Measurements from ENCODE around the gene ARID3B.
"Not testable (repeated sequence)": the region's sequence is repeated elsewhere in the genome, so short reads cannot be mapped to it uniquely, and the experiment has no call there.

ARID3B gene, protein sequence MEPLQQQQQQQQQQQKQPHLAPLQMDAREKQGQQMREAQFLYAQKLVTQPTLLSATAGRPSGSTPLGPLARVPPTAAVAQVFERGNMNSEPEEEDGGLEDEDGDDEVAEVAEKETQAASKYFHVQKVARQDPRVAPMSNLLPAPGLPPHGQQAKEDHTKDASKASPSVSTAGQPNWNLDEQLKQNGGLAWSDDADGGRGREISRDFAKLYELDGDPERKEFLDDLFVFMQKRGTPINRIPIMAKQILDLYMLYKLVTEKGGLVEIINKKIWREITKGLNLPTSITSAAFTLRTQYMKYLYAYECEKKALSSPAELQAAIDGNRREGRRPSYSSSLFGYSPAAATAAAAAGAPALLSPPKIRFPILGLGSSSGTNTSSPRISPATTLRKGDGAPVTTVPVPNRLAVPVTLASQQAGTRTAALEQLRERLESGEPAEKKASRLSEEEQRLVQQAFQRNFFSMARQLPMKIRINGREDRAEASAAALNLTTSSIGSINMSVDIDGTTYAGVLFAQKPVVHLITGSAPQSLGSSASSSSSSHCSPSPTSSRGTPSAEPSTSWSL

DNA sequence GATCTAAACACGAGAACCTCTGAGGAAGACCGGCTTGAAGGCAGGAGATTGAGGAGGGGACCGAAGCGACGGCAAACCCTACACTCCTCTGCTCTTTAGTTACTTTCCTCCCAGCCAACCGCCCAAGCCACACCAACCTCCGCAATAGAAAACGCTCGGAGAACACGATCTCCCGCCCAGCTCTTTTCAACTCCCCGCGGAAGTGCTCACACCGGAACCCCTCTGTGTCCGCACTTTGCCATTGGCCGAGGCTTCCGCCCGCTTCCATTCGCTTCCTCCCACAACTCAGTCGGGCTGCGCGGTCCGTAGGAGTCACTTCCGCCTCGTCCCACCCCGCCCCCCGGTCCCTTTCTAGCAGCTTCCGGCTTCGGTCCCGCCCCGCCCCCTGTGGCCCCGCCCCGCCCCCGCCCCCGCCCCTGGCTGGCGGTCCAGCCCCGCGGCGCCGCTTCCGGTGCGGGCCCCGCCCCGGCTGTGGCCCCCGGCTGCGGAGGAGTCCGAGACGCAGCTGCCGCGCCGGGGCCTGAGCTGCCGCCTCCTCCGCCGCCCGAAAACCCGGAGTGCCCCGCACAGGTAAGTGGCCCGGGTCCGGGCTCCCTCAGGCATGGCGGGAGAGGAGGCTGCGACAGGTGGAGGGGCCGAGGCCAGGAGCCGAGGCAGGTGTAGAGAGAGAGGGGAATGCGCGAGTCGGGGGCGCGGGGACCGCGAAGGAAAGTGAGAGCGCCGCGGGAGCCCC lies at the start of gene ARID3B:
TSS of gene ARID3B (plus strand) at position 460 of the 733 bp plus-strand sequence. CDS start 2,717 bp downstream, outside the sequence.
- DNase-seq = peak; percentile 97

DNA sequence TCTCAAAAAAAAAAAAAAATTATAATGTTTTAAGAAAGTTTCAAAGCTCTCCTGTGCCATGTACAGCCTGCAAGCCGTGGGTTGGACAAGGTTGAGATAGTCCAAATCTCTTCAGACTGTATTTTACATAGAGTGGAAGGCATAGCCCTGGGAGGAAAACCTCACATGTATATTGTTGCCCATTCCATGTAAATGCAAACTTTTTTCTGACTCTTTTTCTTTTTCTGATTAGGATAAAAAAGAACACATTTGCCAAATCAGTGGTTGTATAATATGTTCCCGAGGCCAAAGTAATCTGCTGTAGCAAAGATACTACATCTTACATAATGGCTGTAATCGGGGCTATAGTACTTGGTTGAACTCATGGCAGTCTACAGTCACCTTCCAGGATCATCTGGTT lies 44.4 kb upstream of the ARID3B start:
- DNase-seq = no peak

DNA sequence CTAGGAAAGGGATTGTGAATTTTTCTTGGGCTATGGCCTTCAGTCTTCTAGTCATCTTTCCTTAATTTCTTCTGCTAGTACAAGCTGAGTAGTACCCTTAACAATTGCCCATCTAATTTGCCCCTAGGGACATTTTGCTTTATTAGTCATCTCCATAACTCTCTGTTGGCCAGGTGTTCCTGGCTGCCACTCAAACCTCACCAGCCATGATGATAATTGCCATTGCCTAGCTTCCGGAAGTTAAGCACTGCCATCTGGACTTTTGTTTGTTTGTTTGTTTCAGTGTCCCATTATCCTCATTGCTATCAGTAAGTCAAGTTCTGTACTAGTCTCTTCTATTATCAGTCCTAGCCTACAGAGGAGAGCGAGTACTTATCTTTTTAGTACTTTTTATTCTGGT lies 43.4 kb upstream of the ARID3B start:
- DNase-seq = peak; percentile 92

DNA sequence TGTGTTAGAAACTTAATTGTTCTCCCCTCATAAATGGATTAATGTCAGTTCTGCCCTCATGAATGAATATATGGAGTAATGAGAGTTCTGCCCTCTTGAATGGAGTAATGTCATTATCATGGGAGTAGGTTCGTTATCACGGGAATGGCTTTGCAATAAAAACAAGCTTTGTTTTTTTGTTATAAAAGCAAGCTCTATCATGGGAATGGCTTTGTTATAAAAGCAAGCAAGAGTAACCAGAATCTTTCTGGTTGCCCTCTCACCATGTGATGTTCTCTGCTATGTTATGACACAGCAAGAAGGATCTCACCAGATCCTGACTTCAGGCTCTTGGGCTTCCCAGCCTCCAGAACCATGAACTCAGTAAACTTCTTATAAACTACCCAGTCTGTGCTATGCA lies 41.7 kb upstream of the ARID3B start:
- DNase-seq = no peak

DNA sequence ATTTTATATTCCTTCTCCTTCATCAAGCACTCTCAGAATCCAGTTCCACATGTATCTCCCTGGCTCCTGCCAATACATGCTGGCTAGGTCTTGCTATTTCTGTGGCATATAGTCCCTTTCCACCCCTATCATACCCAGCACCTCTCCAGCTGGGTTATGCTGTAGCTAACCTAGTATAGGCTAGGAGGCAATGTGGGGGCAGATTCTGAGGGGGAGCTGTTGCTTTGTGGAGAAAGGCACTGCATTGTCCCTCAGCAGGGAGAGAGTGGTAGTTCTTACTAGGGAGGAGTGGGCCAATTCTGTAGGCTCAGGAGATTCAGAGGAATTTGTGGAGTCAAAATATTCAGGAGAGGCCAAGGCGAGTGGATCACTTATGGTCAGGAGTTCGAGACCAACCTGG lies 40.6 kb upstream of the ARID3B start:
- no peak for DNase-seq

DNA sequence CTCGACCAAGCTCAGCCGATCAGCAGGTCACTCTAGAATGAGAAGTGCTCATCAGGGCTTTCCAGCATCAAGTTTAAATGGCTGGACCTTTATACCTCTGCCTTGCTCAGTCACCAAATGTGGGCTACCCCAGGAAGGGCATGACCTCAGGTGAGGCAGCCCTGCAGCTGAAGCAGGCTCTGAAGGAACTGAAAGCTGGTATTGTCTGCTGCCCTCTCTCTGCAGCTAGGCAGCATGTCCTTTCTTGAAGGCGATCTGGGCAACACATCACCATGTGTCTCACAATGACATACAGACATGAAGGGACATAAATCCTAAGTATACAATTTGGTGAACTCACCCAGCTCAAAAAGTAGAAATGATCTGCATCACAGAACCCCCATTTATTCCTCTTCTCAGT lies 38.7 kb upstream of the ARID3B start:
- no peak for DNase-seq

DNA sequence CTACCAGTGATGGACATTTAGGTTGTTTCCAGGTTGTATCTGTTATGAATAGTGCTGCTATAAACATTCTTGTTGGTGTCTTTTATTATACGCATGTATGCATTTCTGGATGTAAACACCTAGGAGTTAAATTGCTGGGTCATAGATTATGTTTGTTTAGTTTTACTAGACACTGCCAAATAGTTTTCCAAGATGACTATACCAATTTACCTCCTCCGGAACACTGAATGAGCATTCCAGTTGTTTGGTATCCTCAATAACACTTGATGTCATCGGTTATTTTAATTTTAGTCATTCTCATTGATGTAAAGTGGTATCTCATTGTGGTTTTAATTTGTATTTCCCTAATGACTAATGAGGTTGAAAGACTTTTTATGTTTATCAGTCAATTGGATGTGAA lies 36.6 kb upstream of the ARID3B start:
- no peak for DNase-seq

DNA sequence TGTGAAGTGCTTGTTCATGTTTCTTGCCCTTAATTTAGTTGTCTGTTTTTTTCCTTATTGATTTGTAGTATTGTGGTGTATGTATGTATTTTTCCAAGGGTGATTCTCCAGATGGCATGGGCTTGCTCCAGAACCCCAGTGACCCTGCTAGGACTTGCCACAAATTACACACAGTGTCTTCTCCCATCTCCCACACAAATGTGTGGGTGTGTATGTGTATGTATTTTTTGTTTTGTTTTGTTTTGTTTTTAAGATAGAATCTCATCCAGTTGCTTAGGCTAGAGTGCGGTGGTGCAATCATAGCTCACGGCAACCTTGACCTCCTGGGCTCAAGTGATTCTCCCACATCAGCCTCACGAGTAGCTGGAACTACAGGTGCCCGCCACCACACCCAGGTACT lies 36.2 kb upstream of the ARID3B start:
- DNase-seq = no peak

DNA sequence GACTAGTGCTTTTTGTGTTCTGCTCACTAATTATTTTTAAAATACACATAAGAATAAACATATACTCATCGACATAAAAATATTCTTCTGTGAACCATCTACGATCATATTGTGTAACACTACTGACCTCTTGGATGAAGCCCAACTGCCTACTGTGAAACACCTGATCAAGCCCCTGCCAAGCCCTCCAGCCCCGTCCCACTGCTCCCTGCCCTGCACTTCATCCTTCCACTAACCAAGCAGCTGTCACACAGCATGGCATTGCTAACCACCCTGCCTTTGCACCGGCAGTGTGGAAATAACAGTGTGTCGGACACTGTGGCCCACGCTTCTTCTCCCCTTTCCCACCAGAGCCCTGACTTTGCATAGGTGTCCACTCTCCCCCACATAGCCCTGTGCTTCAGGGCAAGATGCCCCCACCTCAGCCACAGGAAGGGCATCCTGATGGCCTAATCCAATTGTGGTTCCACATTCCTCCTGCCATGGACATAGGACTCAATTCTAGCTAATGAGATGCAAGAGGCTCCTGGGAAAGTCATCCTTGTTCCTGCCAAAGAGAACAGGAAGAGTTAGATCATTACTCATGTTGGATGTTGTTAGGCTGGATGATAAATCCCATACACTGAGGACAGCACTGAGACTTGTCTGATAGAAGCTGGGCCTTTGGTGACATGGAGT lies 35.0 kb upstream of the ARID3B start:
- no peak for DNase-seq

DNA sequence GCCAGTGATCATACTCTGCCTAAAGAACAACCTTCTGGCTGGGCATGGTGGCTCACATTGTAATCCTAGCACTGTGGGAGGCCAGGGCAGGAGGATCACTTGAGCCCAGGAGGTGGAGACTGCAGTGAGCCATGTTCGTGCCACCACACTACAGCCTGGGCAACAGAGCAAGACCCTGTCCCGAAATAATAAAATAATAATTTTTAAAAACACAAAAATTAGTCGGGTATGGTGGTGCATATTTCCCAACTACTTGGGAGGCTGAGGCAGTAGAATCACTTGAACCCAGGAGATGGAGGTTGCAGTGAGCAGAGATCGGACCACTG lies 34.5 kb upstream of the ARID3B start:
- DNase-seq = no peak

DNA sequence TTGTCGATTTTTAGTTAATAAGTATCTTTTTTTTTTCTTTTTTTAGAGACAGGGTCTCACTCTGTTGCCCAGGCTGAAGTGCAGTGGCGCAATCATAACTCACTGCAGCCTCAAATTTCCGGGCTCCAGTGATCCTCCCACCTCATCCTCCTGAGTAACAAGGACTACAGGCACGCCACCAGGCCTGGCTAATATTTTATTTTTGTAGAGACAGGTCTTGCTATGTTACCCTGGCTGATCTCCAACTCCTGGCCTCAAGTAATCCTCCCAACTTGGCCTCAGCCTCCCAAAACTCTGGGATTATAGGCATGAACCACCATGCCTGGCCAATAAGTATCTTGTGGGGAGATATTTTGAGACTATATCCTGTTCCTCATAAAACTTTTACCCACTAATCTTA lies 29.4 kb upstream of the ARID3B start:
- DNase-seq = no peak

DNA sequence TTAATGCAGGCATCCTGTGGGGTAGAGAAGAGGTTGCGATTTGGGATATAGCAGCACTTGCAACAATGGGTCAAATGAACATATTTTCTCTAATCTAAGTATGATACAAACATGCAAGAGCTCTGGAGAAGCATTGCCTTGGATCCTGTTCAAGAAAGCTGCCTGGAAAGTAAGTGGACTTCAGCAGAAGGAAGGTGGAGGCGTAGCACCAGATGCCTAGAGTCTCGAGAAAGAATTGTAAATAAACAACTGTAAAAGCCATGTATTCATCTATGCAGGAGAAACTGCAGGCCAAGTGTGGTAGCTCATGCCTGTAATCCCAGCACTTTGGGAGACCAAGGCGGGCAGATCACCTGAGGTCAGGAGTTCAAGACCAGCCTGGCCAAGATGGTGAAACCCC lies 27.0 kb upstream of the ARID3B start:
- not testable (repeated sequence) for DNase-seq

DNA sequence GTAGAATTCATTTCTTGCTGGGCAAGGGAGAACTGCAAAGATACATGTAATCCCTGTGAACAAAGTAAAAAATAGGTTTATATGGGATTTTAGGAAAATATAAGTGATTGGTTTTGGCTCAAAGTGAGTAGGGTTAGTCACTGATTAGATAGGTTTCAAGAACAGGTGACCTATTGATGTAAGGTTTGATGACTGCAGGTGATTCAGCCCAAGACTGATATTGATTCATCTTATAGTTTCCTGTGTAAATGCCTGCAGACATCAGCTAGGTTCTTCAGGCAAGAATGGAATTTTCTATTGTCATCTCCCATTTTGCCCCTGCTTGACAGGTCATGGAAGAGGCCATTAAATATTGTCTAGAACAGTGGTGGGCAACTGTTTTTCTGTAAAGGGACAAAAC lies 23.9 kb upstream of the ARID3B start:
- DNase-seq = no peak

DNA sequence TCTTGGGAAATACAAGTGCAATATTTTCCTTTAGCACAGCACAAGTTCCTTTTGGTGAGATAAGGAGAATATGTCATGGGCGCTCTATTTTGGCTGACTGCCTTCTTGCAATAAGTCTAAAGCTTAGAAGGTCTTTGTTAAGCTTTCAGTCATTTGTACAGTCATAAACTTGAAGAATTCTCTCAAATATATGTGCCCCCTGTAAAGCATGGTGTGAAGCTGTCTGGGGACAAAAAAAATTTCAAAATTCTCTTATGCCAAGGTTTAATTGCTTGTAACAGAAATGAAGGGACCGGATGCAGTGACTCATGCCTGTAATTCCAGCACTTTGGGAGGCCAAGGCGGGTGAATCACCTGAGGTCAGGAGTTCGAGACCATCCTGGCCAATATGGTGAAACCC lies 21.7 kb upstream of the ARID3B start:
- DNase-seq = no peak

DNA sequence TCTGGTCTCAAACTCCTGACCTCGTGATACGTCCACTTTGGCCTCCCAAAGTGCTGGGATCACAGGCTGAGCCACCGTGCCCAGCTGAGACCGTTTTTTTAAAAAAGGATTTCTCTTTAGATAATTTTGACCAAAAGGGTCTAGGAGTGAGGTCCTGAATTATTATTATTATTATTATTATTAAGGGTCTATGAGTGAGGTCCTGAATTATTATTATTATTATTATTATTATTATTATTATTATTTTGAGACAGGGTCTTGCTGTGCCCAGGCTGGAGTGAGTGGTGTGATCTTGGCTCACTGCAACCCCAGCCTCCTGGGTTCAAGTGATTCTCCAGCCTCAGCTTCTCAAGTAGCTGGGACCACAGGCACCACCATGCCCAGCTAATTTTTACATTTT lies 20.6 kb upstream of the ARID3B start:
- DNase-seq = no peak

DNA sequence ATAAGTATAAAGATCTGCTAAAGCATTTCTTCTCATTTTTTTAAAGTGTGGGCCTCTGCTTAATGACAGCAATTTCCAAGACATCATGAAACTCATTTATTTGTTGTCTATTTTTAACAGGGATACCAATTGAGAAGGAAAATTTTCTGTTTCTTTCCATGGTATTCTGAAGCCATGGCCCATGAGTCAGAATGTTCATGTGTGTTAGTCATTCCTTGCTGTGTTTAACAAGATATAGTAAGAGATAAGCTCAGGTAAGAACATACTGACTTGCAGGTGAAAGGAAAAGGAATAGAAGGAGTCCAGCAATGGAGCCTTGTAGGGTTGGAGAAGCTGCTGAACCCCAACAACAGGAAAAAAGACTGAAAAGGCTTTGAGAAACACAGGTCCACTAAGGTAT lies 17.0 kb upstream of the ARID3B start:
- no peak for DNase-seq

DNA sequence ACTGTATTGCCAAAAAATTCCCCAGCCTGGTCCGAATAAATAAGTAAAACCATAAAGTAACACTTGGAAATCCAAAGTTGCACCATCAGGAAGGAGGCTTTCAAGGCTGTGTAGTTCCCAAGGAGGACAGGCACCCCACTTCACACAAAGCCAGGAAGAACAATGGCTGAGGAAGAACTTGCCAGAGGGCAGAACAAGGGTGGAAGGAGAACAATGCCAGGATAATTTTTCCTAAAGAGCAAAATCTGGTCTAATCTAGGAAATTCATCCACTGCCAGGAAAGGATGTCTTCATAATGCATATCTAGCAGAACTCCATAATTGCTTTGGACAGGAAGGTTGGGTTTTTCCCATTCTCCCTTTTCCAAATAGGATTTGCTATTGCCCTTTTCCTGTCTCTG lies 15.7 kb upstream of the ARID3B start:
- no peak for DNase-seq

DNA sequence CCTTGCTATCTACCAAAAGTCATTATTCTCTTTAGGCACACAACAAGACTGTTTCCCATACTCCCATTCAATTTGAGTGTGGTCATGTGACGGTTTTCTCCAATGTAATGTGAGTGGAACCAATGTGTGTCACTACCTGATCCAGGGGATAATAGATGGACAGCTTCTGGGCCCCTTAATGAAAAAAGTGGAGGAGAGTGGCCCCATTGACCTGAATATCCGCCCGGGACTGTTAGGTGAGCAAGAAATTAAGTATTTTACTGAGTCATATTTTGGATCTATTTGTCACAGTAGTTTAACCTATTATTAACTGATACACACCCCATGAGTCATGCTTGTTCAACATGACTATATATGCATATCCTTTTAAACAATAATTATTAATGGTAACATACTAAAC lies 15.1 kb upstream of the ARID3B start:
- no peak for DNase-seq

DNA sequence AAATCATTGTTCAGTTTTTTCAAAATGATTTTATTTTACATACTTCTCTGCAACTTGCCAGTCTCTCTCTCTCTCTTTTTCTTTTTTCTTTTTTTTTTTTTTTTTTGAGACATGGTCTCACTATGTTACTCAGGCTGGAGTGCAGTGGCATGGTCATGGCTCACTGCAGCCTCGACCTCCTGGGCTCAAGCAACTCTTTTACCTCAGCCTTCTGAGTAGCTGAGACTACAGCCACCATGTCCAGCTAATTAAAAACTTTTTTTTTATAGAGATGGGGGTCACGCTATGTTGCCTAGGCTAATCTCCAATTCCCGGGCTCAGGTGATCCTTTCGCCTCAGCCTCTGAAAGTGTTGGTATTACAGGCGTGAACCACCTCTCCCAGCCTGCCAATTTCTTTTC lies 12.1 kb upstream of the ARID3B start:
- no peak for DNase-seq

DNA sequence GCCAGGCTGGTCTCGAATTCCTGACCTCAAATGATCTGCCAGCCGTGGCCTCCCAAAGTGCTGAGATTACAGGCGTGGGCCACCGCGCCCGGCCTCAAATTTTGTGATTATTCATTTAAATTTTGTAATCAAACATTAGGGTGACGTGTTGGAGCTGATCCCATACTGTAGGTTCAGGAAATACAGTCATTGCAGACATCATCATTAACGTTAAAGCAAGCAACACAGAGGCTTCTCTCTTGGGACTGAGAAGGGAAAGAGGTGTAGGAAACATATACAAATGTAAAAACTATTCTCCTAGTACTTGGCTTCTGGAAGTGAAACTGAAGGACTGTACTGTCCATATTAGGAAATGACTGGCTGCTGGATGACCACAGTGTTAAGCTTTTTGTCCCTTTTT lies 11.1 kb upstream of the ARID3B start:
- DNase-seq = no peak

DNA sequence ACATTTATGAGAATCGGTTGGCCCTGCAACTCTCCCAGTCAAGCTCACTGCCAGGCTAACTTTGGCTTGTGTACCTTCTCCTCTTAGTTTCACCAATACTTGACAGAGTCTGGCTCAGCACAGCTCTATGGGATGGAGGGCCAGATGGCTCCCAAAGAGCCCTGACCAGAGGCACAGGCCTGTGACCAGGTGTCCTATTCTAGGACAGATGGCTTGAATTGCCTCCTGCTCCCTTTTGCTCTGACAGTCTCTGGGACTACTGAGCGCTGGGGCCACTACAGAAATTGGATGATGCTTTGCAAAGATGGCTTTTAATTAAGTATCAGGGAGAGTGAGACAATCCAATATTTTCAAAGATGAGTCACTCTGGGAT lies 10.3 kb upstream of the ARID3B start:
- DNase-seq = no peak

DNA sequence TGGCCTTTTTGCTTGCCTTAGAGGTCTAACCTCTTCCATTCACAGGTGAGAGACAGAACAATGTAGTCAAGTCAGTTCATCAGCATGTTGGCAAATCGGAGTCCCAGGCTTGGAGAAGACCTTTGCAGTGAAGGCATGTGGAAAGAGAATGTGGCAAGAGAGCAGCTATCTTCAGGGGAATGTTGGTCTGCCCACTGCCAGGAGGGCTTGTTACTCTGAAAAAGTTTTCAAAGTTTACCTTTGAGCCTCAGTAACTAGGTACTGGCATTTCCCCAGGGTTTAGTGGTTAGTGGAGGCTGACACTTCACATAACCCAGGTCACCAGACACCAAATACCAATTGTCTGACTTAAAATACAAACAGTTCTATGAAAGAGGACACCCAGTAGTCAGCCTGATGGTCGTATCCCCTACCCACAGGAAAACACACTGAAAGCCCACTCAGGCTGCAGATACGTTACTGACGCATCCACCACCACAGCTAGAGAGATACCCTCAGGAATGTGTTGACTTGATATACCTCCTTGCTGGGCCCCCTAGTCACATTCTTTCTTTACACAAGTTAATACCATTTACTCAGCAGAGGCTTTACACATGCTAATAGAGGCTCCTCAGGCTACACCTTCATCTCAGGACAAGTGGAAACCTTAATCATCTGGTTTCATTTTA lies 9.7 kb upstream of the ARID3B start:
- DNase-seq = no peak

DNA sequence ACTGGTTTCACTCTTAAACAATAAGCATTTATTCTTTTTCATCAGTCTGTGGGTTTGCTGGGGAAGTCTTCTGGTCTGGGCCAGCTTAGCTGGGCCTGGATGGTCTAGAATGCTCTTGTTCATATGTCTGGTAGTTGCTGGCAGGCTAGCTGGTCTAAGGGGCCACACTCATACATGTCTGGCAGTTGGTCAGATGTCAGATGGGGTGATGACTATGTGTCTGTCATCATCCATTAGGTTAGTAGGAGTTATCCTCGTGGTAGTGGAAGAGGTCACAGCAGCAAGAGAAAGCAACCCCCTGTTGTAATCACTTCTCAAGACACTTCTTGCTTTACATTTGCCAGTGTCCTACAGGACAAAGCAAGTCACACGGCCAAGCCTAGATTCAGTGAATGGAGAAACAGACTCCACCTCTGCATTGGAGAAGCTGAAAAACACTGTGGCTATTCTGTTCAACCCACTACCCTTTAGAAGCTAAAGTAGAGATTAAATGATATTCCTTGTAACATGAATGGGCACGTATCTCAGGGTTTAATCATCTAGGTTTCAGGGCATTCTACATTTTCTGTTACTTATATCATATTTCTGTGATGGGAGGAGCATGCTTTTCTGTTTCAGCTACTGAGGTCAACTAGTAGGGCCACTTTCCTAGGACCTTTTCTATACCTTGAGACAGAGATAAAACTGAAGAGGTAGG lies 5.5 kb upstream of the ARID3B start:
- DNase-seq = no peak

All from NCI-H146 (cell line).